H9 (cell line): ENCODE results near the gene PLA2G15. TPM values are rescaled to one million over a fixed set of nuclear protein-coding genes. Genes with fewer than 3 reads are reported as not detected.

Experiments
- DNase-seq: peaks from one replicate; pipeline ENCODE4 v3.0.0-alpha.2; 2017
- H2AFZ ChIP-seq: one replicate; pipeline ENCODE4 v1.6.1; 2013; ENCODE audit warnings: mild to moderate bottlenecking, low read length, control low read depth, moderate library complexity
- H2AK5ac ChIP-seq: 2 replicates; pipeline ENCODE4 v1.6.1; 2013; ENCODE audit warnings: low read length, control low read depth, mixed read lengths; ENCODE audit not compliant: insufficient read length
- H2BK120ac ChIP-seq: one replicate; pipeline ENCODE4 v1.6.1; 2013; ENCODE audit warnings: low read depth, mild to moderate bottlenecking, low read length, control low read depth, inconsistent platforms; ENCODE audit not compliant: poor library complexity, severe bottlenecking
- H2BK12ac ChIP-seq: 2 replicates; pipeline ENCODE4 v1.6.1; 2013; ENCODE audit warnings: low read length, control low read depth, mixed read lengths, low read depth; ENCODE audit not compliant: insufficient read length
- H2BK15ac ChIP-seq: 2 replicates; pipeline ENCODE4 v1.6.1; 2013; ENCODE audit warnings: low read depth, low read length, control low read depth
- H2BK20ac ChIP-seq: one replicate; pipeline ENCODE4 v1.6.1; 2013; ENCODE audit warnings: low read depth, mild to moderate bottlenecking, low read length, control low read depth, inconsistent platforms; ENCODE audit not compliant: poor library complexity, severe bottlenecking
- H2BK5ac ChIP-seq: 2 replicates; pipeline ENCODE4 v1.6.1; 2013; ENCODE audit warnings: low read length, control low read depth, mixed read lengths; ENCODE audit not compliant: insufficient read length
- H3K14ac ChIP-seq: 2 replicates; pipeline ENCODE4 v1.6.1; 2013; ENCODE audit warnings: low read length, control low read depth; ENCODE audit not compliant: insufficient read depth
- H3K18ac ChIP-seq: 2 replicates; pipeline ENCODE4 v1.6.1; 2013; ENCODE audit warnings: low read depth, mild to moderate bottlenecking, mixed read lengths, low read length, control low read depth; ENCODE audit not compliant: insufficient read length
- H3K23ac ChIP-seq: 2 replicates; pipeline ENCODE4 v1.6.1; 2013; ENCODE audit warnings: low read length, control low read depth, mixed read lengths, low read depth; ENCODE audit not compliant: insufficient read length
- H3K23me2 ChIP-seq: 2 replicates; pipeline ENCODE4 v1.6.1; 2013; ENCODE audit warnings: low read depth, mild to moderate bottlenecking, mixed read lengths, low read length, control low read depth; ENCODE audit not compliant: insufficient read length, poor library complexity, severe bottlenecking
- H3K27ac ChIP-seq: 2 replicates; pipeline ENCODE4 v1.5.1; 2013; ENCODE audit warnings: low read length, control low read depth, mixed read lengths, low read depth; ENCODE audit not compliant: insufficient read length
- H3K27me3 ChIP-seq: 2 replicates; pipeline ENCODE4 v1.6.1; 2013; ENCODE audit warnings: low read length, control low read depth, inconsistent platforms; ENCODE audit not compliant: insufficient read depth
- H3K4ac ChIP-seq: 2 replicates; pipeline ENCODE4 v1.6.1; 2013; ENCODE audit warnings: low read depth, mild to moderate bottlenecking, control low read depth, inconsistent platforms, low read length, moderate library complexity
- H3K4me1 ChIP-seq: 2 replicates; pipeline ENCODE4 v1.6.1; 2013; ENCODE audit warnings: low read length, control low read depth, inconsistent platforms; ENCODE audit not compliant: insufficient read depth
- H3K4me2 ChIP-seq: 2 replicates; pipeline ENCODE4 v1.6.1; 2013; ENCODE audit warnings: low read length, control low read depth, mixed read lengths; ENCODE audit not compliant: insufficient read length, insufficient read depth
- H3K56ac ChIP-seq: 2 replicates; pipeline ENCODE4 v1.6.1; 2013; ENCODE audit warnings: low read depth, mild to moderate bottlenecking, mixed read lengths, low read length, control low read depth; ENCODE audit not compliant: insufficient read length
- H3K79me1 ChIP-seq: 2 replicates; pipeline ENCODE4 v1.6.1; 2013; ENCODE audit warnings: low read depth, mild to moderate bottlenecking, moderate library complexity, low read length, control low read depth, inconsistent platforms; ENCODE audit not compliant: insufficient read depth, poor library complexity, severe bottlenecking
- H3K79me2 ChIP-seq: 2 replicates; pipeline ENCODE4 v1.6.1; 2013; ENCODE audit warnings: low read length, control low read depth, inconsistent platforms; ENCODE audit not compliant: insufficient read depth
- H3K9ac ChIP-seq: 2 replicates; pipeline ENCODE4 v1.6.1; 2013; ENCODE audit warnings: low read length, control low read depth, mixed read lengths; ENCODE audit not compliant: insufficient read length; ENCODE audit errors: extremely low read depth
- H3K9me3 ChIP-seq: one replicate; pipeline ENCODE4 v1.6.1; 2013; ENCODE audit warnings: low read depth, low read length, inconsistent platforms; ENCODE audit not compliant: control insufficient read depth
- H3T11ph ChIP-seq: one replicate; pipeline ENCODE4 v1.6.1; 2013; ENCODE audit warnings: mild to moderate bottlenecking, low read length, control low read depth, inconsistent platforms
- H4K20me1 ChIP-seq: one replicate; pipeline ENCODE4 v1.6.1; 2013; ENCODE audit not compliant: control insufficient read depth, insufficient read length, insufficient read depth
- H4K5ac ChIP-seq: 2 replicates; pipeline ENCODE4 v1.6.1; 2013; ENCODE audit warnings: low read depth, mild to moderate bottlenecking, mixed read lengths, low read length, control low read depth; ENCODE audit not compliant: insufficient read length
- H4K8ac ChIP-seq: replicated peaks from 2 replicates; pipeline ENCODE4 v1.6.1; 2013; ENCODE audit warnings: low read length, control low read depth, mixed read lengths, low read depth; ENCODE audit not compliant: insufficient read length
- H4K91ac ChIP-seq: 2 replicates; pipeline ENCODE4 v1.6.1; 2013; ENCODE audit warnings: low read depth, mild to moderate bottlenecking, moderate library complexity, mixed read lengths, low read length, control low read depth; ENCODE audit not compliant: insufficient read length
- H3K27ac Mint-ChIP-seq, 3 experiments: 2 replicates in 2 of 3; 3 replicates in 1 of 3; pipeline ENCODE4 v1.8.0; 2020 to 2021; ENCODE audit warnings: mixed read lengths in 3 of 3, mild to moderate bottlenecking in 1 of 3, moderate library complexity in 1 of 3
- H3K27me3 Mint-ChIP-seq: 2 replicates; pipeline ENCODE4 v1.8.0; 2021; ENCODE audit warnings: low read depth, mild to moderate bottlenecking, moderate library complexity, mixed read lengths
- H3K36me3 Mint-ChIP-seq, 3 experiments: 2 replicates in 2 of 3; 3 replicates in 1 of 3; pipeline ENCODE4 v1.8.0; 2020 to 2021; ENCODE audit warnings: low read depth in 3 of 3, mixed read lengths in 3 of 3; ENCODE audit not compliant: insufficient read depth in 1 of 3
- H3K4me1 Mint-ChIP-seq, 2 experiments: 2 replicates each; pipeline ENCODE4 v1.8.0; 2020; ENCODE audit warnings: mixed read lengths in 2 of 2
- H3K4me3 Mint-ChIP-seq, 2 experiments: 2 replicates in 1 of 2; 3 replicates in 1 of 2; pipeline ENCODE4 v1.8.0; 2020 to 2021; ENCODE audit warnings: mild to moderate bottlenecking in 2 of 2, mixed read lengths in 2 of 2, moderate library complexity in 1 of 2
- H3K9me3 Mint-ChIP-seq, 2 experiments: 2 replicates in 1 of 2; 3 replicates in 1 of 2; pipeline ENCODE4 v1.8.0; 2020; ENCODE audit warnings: mild to moderate bottlenecking in 2 of 2, mixed read lengths in 2 of 2, moderate library complexity in 1 of 2
- WGBS: extraction: QIAGEN DNeasy Blood & Tissue Kit; methylation state at CpG from one replicate; pipeline ENCODE4 v1.1.7; 2013; ENCODE audit warnings: missing lambda C conversion rate, low lambda C conversion rate, mixed read lengths; ENCODE audit not compliant: insufficient read length; ENCODE audit errors: extremely low coverage; 5-methylcytosine and 5-hydroxymethylcytosine counted together
- total RNA-seq: library from RNA; stranded (reverse); gene quantifications from 2 replicates; pipeline ENCODE4 v1.2.1, GENCODE V29; 2021
- TF ChIP-seq, protein P1 (sequence below): fragments of 200-600 bp; sonication (generic); conservative IDR thresholded peaks from 3 replicates; pipeline ENCODE4 v1.8.0; 2021; ENCODE audit warnings: antibody characterized with exemption, mild to moderate bottlenecking

PLA2G15 gene
- total RNA-seq, 1 experiment from 2014 or later: 11.0 TPM

DNA sequence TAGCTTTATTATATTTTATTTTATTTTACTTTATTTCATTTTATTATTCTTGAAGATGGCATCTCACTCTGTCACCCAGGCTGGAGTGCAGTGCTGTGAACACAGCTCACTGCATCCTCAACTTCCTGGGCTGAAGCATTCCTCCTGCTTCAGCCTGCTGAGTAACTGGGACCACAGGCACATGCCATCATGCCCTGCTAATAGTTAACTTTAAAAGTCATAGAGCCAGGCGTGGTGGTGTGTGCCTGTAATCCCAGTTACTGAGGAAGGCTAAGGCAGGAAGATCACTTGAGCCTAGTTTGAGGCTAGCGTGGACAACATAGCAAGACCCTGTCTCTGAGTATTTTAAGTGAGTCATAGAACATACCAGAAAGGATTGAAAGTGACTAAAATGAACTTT is 47.9 kb upstream of the PLA2G15 start:
- H3K79me2 ChIP-seq: no peaks in the 10 kb centered on the region
- no peak overlapping the region for H4K5ac ChIP-seq
- H2BK5ac ChIP-seq: no peak overlapping the region
- no peaks in the 10 kb centered on the region for H3K27me3 Mint-ChIP-seq
- no peak overlapping the region for H3K27ac Mint-ChIP-seq
- H3K27ac ChIP-seq: no peak overlapping the region
- no peak overlapping the region for H3K4me2 ChIP-seq
- no peak overlapping the region for H3T11ph ChIP-seq
- no peak overlapping the region for H3K9ac ChIP-seq
- no peaks in the 10 kb centered on the region for H4K20me1 ChIP-seq
- no peaks in the 10 kb centered on the region for H3K79me1 ChIP-seq
- no peak for DNase-seq
- no peaks in the 10 kb centered on the region for H3K23me2 ChIP-seq
- H2BK20ac ChIP-seq: no peak overlapping the region
- no peak overlapping the region for H3K56ac ChIP-seq
- no peaks in the 10 kb centered on the region for H3K27me3 ChIP-seq
- H2BK12ac ChIP-seq: no peak overlapping the region
- WGBS: no CpG with 5 or more reads among the region's 2 CpGs
- H3K14ac ChIP-seq: no peak overlapping the region
- H3K9me3 ChIP-seq: no peaks in the 10 kb centered on the region
- no peak overlapping the region for H4K91ac ChIP-seq
- no peak overlapping the region for H3K23ac ChIP-seq
- no peak overlapping the region for H2BK15ac ChIP-seq
- H3K18ac ChIP-seq: no peak overlapping the region
- TF ChIP-seq, protein P1, sequence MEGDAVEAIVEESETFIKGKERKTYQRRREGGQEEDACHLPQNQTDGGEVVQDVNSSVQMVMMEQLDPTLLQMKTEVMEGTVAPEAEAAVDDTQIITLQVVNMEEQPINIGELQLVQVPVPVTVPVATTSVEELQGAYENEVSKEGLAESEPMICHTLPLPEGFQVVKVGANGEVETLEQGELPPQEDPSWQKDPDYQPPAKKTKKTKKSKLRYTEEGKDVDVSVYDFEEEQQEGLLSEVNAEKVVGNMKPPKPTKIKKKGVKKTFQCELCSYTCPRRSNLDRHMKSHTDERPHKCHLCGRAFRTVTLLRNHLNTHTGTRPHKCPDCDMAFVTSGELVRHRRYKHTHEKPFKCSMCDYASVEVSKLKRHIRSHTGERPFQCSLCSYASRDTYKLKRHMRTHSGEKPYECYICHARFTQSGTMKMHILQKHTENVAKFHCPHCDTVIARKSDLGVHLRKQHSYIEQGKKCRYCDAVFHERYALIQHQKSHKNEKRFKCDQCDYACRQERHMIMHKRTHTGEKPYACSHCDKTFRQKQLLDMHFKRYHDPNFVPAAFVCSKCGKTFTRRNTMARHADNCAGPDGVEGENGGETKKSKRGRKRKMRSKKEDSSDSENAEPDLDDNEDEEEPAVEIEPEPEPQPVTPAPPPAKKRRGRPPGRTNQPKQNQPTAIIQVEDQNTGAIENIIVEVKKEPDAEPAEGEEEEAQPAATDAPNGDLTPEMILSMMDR: no peak
- H2AFZ ChIP-seq: no peak overlapping the region
- H3K4ac ChIP-seq: no peak overlapping the region
- no peak overlapping the region for H3K4me3 Mint-ChIP-seq
- no peaks in the 10 kb centered on the region for H3K4me1 Mint-ChIP-seq
- no peak overlapping the region for H2BK120ac ChIP-seq
- H4K8ac ChIP-seq: no peak overlapping the region
- H3K9me3 Mint-ChIP-seq: no peaks in the 10 kb centered on the region
- H2AK5ac ChIP-seq: no peak overlapping the region
- no peaks in the 10 kb centered on the region for H3K4me1 ChIP-seq
- H3K36me3 Mint-ChIP-seq: peaks cover 0 to 8% (median 2%) of the 10 kb centered on the region in 3 experiments; a peak in 3 of 7 replicates
